Sciatic nerve (tissue), 2 donors: Measurements from ENCODE around the gene CCDC33. TPM values are rescaled to one million over a fixed set of nuclear protein-coding genes. Genes with fewer than 3 reads are reported as not detected.

ENCODE experiments used
- ATAC-seq: fragments of 200-7000 bp; cut with Tn5 transposase; one replicate; pipeline ENCODE4 v1.9.1; 2020; ENCODE audit warnings: mild to moderate bottlenecking, moderate library complexity
- DNase-seq: peaks from one replicate; pipeline ENCODE4 v3.0.0-alpha.2; 2020; ENCODE audit warnings: low spot score
- intact Hi-C: fragments of 100-400 bp; cut with DNase I; formaldehyde crosslinking; loops from one replicate; pipeline ENCODE4 v1.14.2; 2022
- total RNA-seq: library from RNA; stranded (reverse); fragmentation: NEBNext Ultra II Directional; extraction: Animal tissue kit (Norgen Biotek cat#: 25700); gene quantifications from one replicate; pipeline ENCODE4 v1.2.1, GENCODE V29; 2021
- donor health status: DM: no; HTN: no; CAD: no.
- donor health status: DM: no; HTN: no; CAD: no.

CCDC33 gene
- total RNA-seq, 1 donor from 2014 or later = not detected

- intact Hi-C loops = no loop called here
- ATAC-seq (no peak), DNase-seq (no peak)
Measured at GRCh38 chr15:74207652-74208440, 28.3 kb upstream of the CCDC33 start.

DNA sequence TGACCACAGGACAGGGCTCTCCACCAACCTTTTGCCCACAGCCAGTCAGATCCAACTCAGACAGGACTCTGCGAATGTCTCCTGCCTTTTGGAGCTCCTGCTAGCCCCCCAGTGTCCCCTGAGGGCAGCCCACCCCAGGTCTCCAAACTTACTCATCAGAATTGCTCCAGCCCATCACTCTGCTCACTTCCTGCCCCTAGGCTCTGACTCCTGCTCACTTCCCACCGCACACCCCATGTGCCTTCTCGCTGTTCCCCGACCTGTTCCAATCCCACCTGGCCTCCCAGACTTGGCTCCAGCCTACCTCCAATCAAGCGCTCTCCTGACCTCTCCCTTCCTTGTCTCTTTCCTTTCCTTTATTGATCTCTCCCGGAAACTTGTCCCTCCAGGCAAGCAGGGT lies 27.6 kb upstream of the CCDC33 start:
- no peak for DNase-seq
- ATAC-seq = no peak
- intact Hi-C loops = no loop called here

- intact Hi-C loops = no loop called here
- DNase-seq (no peak), ATAC-seq (no peak)
Measured at GRCh38 chr15:74208901-74209559, 27.1 kb upstream of the CCDC33 start.

DNA sequence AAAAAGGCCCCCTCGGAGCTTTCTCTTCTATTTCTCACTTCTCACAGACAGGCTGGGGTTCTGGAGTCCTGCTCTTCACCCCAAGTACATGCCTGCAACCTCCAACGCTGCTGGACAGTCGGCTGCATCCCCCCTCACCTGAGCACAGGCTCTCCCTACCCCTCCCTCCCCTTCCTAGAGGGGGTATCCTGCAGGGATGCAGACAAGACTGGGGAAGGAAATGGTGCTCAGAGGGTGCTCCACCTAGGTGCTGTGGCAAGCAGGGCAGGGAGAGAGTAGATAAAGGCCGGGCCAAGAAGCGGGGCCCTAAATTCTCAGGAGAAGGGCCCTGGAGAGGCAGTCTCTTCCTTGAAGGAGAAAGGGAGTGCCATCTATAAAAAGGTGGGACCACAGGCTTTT lies 26.6 kb upstream of the CCDC33 start:
- intact Hi-C loops = no loop called here
- DNase-seq (no peak), ATAC-seq (no peak)

- intact Hi-C loops = no loop called here
- DNase-seq (no peak), ATAC-seq (no peak)
Measured at GRCh38 chr15:74209997-74210671, 26.0 kb upstream of the CCDC33 start.

GRCh38 chr15:74210729-74211128 lies 25.4 kb upstream of the CCDC33 start:
- no peak for DNase-seq
- ATAC-seq = no peak
- intact Hi-C loops = no loop called here

GRCh38 chr15:74211656-74212055 lies 24.5 kb upstream of the CCDC33 start:
- intact Hi-C loops = no loop called here
- ATAC-seq (no peak), DNase-seq (no peak)

DNA sequence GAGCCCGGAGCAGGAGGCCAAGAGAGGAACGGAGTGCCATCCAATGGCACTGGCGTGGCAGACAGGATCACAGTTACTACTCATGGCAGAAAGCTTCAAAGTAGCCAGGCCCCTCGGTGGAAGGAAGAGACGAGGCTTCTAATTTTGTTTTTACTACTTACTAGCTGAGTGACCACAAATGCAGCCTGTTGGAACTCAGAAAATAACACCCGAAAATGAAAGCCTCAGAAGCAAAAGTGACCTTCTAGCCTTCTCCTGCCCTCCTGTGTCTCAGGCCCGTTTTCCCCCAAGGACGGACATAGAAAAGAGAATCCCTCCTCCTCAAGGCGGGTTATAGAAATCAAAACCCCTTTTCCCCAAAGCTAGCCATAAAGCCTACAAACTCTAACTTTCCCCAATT lies 23.6 kb upstream of the CCDC33 start:
- ATAC-seq = no peak
- no peak for DNase-seq
- intact Hi-C loops = no loop called here

GRCh38 chr15:74213858-74214284 lies 22.3 kb upstream of the CCDC33 start:
- intact Hi-C loops = no loop called here
- DNase-seq (no peak), ATAC-seq (no peak)

DNA sequence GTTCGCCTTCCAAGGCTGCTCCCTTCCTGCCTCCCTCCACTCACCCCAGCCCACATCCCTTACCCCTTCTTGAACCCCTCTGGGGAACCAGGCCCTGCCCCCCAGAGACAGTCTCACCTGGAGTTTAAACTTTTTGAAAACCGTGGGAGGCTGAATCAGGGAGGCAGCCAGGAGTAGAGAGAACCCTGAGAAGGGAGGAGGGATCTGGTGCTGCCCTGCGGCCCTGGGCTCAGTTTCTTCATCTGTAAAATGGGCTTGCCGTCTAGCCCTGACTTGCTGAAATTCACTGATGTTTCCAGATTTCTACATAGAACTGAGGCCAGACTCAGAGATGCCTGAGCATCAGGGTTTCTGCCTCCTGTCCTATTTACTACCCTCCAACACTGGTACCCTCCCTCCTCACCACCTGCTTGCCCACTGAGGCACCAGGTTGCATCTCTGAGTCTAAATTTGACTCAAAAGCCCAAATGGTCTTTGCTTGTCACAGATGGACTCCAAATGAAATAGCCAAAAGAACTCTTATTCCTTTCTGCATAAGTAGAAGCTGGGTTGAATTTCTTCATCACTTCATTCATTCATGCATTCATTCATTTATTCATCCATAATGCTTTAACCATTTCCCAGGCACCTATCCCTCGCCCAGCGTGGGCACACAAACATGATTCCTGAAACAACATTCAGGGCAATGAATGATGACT lies 21.7 kb upstream of the CCDC33 start:
- intact Hi-C loops = no loop called here
- ATAC-seq (no peak), DNase-seq (no peak)

DNA sequence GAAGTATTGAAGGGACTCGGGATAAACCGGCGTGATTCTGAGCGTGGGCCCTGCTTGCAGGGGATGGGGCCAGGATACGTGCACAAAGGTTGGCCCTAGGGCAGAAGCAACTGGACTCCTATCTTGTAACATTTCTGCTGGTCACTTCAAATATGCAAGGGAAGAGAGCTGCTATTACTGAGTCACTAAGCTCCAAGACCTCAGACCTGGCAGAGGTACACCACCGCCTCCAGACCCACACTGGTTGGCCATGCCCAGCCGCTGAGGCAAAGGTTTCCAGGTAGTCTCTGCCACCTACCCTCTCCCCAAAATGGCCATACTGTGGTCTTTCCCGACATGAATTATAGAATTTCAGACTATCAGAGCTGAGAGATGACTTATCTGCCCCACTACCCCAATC lies 20.2 kb upstream of the CCDC33 start:
- intact Hi-C loops = no loop called here
- ATAC-seq (no peak), DNase-seq (no peak)

DNA sequence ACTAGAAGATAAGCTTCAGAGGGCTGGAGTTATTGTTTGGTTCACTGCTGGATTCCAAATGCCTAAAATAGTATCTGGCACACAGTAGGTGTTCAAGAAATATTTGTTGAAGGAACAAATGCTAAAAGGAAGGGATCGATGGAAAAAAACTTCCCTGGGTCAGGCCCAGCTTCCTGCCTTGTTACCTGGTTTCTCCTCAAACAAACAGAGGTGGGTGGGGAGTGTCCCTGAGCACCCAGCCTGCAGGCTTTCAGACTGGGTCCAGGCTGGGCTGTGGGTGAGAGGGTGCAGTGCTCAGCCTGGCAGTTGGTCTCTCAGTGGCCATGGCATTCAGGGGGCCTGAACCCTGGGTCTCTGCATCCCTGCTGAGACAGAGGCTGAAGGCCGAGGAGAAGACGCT lies 19.2 kb upstream of the CCDC33 start:
- ATAC-seq (no peak), DNase-seq (no peak)
- intact Hi-C loops = no loop called here

GRCh38 chr15:74217907-74218885 lies 17.9 kb upstream of the CCDC33 start:
- DNase-seq = no peak
- no peak for ATAC-seq
- intact Hi-C loops = no loop called here

- intact Hi-C loops = no loop called here
- ATAC-seq (no peak), DNase-seq (no peak)
Measured at GRCh38 chr15:74220475-74221248, 15.5 kb upstream of the CCDC33 start.

- intact Hi-C loops = no loop called here
- DNase-seq (no peak), ATAC-seq (peak; percentile 18)
Measured at GRCh38 chr15:74221399-74222239, 14.5 kb upstream of the CCDC33 start.

DNA sequence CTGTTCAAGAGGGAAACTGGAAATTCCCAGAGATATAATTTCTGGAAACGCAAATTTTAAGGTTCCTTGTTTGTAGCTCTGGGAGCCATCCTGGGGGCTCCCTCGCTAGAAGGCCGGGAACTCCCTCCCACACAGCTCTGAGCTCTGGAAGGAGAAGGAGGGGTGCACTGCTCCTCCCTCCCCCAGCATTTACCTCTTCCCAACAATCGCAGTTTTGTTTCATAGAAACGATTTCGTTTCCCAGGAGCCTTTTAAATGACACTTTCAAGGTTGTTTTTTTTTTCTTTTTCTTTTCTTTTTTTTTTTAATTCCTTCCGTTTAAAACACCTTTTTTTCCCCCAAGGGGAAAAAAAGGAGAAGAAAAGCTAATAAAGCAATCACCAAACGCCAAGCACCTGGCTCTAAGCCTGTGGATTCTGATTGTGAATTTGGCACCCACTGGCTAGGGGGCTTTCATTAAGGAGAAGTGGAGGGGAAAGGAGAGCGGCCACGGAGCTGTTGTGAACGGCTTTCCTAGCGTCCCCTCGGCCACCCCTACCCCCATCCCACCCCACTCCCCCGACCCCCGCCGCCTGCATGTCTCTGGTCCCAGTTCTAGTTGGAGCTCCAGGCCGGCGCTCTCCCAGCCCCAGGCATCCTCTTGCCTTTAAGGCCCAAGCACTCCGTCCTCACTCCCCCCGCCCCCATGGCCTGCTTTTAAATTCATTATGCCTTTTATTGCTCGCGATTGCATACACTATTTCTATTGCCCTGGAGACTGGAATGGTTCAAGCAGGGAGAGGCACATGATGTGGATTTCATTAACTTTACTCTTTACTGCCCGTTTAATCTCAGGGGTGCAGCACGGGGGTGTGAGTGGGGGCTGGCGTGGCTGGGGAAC lies 13.6 kb upstream of the CCDC33 start:
- intact Hi-C loops = no loop called here
- DNase-seq (no peak), ATAC-seq (peak; percentile 33)
